ENCODE results near the gene DBF4. TPM values are rescaled to one million over a fixed set of nuclear protein-coding genes. Genes with fewer than 3 reads are reported as not detected.

DBF4 gene
- total and polyA plus RNA-seq, 10 of the 15 experiments (the other 5 are each of a cell fraction or from before 2014, with no cell fraction given), result 29.3 to 89.8 (median 62.4) TPM

- TF ChIP-seq RELB (IDR thresholded peaks at IDR 0.05; ENCODE audit: low read depth), result peak; percentile 100
- no peak for TF ChIP-seq NRF1 (conservative IDR thresholded peaks at IDR 0.05; ENCODE audit: low read depth, low read length)
- TF ChIP-seq IKZF2 (IDR thresholded peaks at IDR 0.05), result peak; percentile 96
- TF ChIP-seq ZBED1 (IDR thresholded peaks at IDR 0.05; ENCODE audit: borderline replicate concordance), result peak; percentile 71; the same call in 1 of the 2 replicates
- no peak for TF ChIP-seq SIX5 (IDR thresholded peaks at IDR 0.05; ENCODE audit: low read depth, low read length, severe bottlenecking)
- TF ChIP-seq BCL11A (IDR thresholded peaks at IDR 0.05; ENCODE audit: low read depth, low read length), result peak; percentile 81
- TF ChIP-seq, protein P1, sequence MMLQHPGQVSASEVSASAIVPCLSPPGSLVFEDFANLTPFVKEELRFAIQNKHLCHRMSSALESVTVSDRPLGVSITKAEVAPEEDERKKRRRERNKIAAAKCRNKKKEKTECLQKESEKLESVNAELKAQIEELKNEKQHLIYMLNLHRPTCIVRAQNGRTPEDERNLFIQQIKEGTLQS (IDR thresholded peaks at IDR 0.05; ENCODE audit: borderline replicate concordance, extremely low read depth, low read depth, low read length), result no peak
- peak; percentile 77; the same call in 1 of the 2 replicates for TF ChIP-seq JUND (IDR thresholded peaks at IDR 0.05; ENCODE audit: low read depth, low read length)
- TF ChIP-seq PAX5 (IDR thresholded peaks at IDR 0.05; ENCODE audit: borderline replicate concordance, low read depth, low read length), result peak; percentile 87
- peak; percentile 10; the same call in 1 of the 2 replicates for TF ChIP-seq RAD21 (IDR thresholded peaks at IDR 0.05; ENCODE audit: insufficient read depth, low read depth, low read length)
- TF ChIP-seq STAT1 (conservative IDR thresholded peaks at IDR 0.05), result 0 out of 2 replicates have a peak, but pooled peaks have one; percentile 44
- peak; percentile 94 for TF ChIP-seq TAF1 (IDR thresholded peaks at IDR 0.05; ENCODE audit: borderline replicate concordance, low read depth, low read length)
- no peak for TF ChIP-seq ZBTB11 (CRISPR knock-in tag; IDR thresholded peaks at IDR 0.05)
- no peak for TF ChIP-seq SUPT20H (IDR thresholded peaks at IDR 0.05; ENCODE audit: borderline replicate concordance, control insufficient read depth, low read depth, low read length)
- TF ChIP-seq, protein P2, sequence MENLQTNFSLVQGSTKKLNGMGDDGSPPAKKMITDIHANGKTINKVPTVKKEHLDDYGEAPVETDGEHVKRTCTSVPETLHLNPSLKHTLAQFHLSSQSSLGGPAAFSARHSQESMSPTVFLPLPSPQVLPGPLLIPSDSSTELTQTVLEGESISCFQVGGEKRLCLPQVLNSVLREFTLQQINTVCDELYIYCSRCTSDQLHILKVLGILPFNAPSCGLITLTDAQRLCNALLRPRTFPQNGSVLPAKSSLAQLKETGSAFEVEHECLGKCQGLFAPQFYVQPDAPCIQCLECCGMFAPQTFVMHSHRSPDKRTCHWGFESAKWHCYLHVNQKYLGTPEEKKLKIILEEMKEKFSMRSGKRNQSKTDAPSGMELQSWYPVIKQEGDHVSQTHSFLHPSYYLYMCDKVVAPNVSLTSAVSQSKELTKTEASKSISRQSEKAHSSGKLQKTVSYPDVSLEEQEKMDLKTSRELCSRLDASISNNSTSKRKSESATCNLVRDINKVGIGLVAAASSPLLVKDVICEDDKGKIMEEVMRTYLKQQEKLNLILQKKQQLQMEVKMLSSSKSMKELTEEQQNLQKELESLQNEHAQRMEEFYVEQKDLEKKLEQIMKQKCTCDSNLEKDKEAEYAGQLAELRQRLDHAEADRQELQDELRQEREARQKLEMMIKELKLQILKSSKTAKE (IDR thresholded peaks at IDR 0.05; ENCODE audit: low read depth, poor library complexity, severe bottlenecking), result peak; percentile 95
- TF ChIP-seq MLLT1 (IDR thresholded peaks at IDR 0.05), result peak; percentile 90
- no peak for TF ChIP-seq ZZZ3 (IDR thresholded peaks at IDR 0.05; ENCODE audit: control insufficient read depth, insufficient read length, low read depth)
- TF ChIP-seq FOS (IDR thresholded peaks at IDR 0.05; ENCODE audit: borderline replicate concordance, extremely low read depth, insufficient read length), result no peak
- TF ChIP-seq EGR1 (IDR thresholded peaks at IDR 0.05; ENCODE audit: borderline replicate concordance in 1 of 2, low read depth in 2 of 2, low read length in 2 of 2), result peak in 1 of 2 experiments; percentile 74; a peak in 1 of 3 replicates
Observed at GRCh38 chr7:87926581-87927461, 50.5 kb downstream of the DBF4 start (continued).

Data from GM12878 (cell line).